Tibial artery (tissue), 4 donors: ENCODE measurements around the gene TTC4.

ENCODE experiments used
- DNase-seq, 2 donors: peaks; one replicate each; pipeline ENCODE4 v3.0.0-alpha.2; 2019
- H3K27ac ChIP-seq, 2 donors: fragments of 200-600 bp; sonication (generic) in 1 of 2; 1 replicate in 1 of 2; 2 replicates in 1 of 2; pipeline ENCODE4 v1.5.1; 2018 to 2019; ENCODE audit warnings: mild to moderate bottlenecking in 1 of 2
- H3K27me3 ChIP-seq, 2 donors: fragments of 200-600 bp; sonication (generic) in 1 of 2; one replicate each; pipeline versions ENCODE4 v1.5.1 to v1.6.0; 2016 to 2019
- H3K36me3 ChIP-seq, 3 donors: fragments of 200-600 bp; sonication (generic) in 2 of 3; one replicate each; pipeline ENCODE4 v1.5.1; 2016 to 2019; ENCODE audit warnings: mild to moderate bottlenecking in 2 of 3
- H3K4me1 ChIP-seq, 4 donors: fragments of 200-600 bp; sonication (generic) in 2 of 4; 1 replicate in 3 of 4; 2 replicates in 1 of 4; pipeline ENCODE4 v1.5.1; 2016 to 2019
- H3K4me3 ChIP-seq, 2 donors: fragments of 200-600 bp; sonication (generic) in 1 of 2; 1 replicate in 1 of 2; 2 replicates in 1 of 2; pipeline ENCODE4 v1.5.1; 2018 to 2019; ENCODE audit warnings: mild to moderate bottlenecking in 2 of 2
- H3K9me3 ChIP-seq, 3 donors: fragments of 200-600 bp; sonication (generic) in 1 of 3; one replicate each; pipeline ENCODE4 v1.5.1; 2016 to 2019
- intact Hi-C: fragments of 100-400 bp; cut with DNase I; formaldehyde crosslinking; loops from one replicate; pipeline ENCODE4 v1.15.0; 2023; ENCODE audit warnings: low total_unique reads
- TF ChIP-seq, protein P1 (sequence below), 2 experiments: fragments of 200-600 bp in 1 of 2; fragments of 450-650 bp in 1 of 2; IDR thresholded peaks; one replicate each; pipeline ENCODE4 v1.5.1; 2017 to 2019; ENCODE audit warnings: antibody characterized with exemption in 2 of 2, mild to moderate bottlenecking in 1 of 2, moderate library complexity in 1 of 2

Gene TTC4

DNA sequence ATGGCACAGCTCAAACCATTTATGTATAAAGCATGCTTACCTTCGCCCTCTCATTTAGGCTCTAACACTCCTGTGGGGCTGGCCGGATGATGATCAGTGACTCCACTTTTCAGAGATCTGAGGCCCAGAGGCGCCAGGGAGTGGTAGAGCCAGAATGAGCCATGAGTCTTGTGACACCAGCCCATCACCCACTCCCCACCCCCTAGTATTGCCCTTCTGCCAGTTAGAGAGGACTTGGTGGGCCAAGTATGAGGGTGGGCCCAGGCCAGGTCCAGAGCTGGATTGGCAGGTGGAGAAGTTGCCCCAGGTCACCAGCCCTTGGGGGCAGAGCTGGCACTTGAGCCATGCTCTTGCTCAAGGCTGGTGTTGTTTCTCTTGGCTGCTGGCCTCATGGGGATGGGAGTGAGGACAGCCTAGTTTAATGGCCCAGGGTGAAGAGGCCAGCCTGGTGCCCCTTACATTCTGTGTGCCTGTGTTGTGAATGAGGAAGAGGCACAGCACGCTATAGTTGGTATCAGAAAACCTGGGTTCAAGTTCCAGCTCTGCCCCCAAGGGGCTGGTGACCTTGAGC is 30.2 kb upstream of the TTC4 start:
- intact Hi-C loops = no loop called here
- no peaks in the 10 kb centered on the region for H3K4me1 ChIP-seq
- H3K4me3 ChIP-seq = no peak overlapping the region
- TF ChIP-seq, protein P1, sequence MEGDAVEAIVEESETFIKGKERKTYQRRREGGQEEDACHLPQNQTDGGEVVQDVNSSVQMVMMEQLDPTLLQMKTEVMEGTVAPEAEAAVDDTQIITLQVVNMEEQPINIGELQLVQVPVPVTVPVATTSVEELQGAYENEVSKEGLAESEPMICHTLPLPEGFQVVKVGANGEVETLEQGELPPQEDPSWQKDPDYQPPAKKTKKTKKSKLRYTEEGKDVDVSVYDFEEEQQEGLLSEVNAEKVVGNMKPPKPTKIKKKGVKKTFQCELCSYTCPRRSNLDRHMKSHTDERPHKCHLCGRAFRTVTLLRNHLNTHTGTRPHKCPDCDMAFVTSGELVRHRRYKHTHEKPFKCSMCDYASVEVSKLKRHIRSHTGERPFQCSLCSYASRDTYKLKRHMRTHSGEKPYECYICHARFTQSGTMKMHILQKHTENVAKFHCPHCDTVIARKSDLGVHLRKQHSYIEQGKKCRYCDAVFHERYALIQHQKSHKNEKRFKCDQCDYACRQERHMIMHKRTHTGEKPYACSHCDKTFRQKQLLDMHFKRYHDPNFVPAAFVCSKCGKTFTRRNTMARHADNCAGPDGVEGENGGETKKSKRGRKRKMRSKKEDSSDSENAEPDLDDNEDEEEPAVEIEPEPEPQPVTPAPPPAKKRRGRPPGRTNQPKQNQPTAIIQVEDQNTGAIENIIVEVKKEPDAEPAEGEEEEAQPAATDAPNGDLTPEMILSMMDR (IDR thresholded peaks at IDR 0.05) = no peak
- peaks cover 0 to 22% (median 3%) of the 10 kb centered on the region in 3 donors for H3K36me3 ChIP-seq
- H3K9me3 ChIP-seq = no peaks in the 10 kb centered on the region
- H3K27ac ChIP-seq = no peak overlapping the region
- no peaks in the 10 kb centered on the region for H3K27me3 ChIP-seq
- no peak for DNase-seq

GRCh38 chr1:54686155-54686554 is 29.5 kb upstream of the TTC4 start:
- TF ChIP-seq, protein P1 (IDR thresholded peaks at IDR 0.05) = no peak
- Histone ChIP-seq H3K9me3 (no peaks in the 10 kb centered on the region), H3K36me3 (peaks cover 0 to 22% (median 3%) of the 10 kb centered on the region in 3 donors), H3K4me1 (no peaks in the 10 kb centered on the region), H3K27me3 (no peaks in the 10 kb centered on the region), H3K27ac (no peak overlapping the region), H3K4me3 (no peak overlapping the region)
- intact Hi-C loops = no loop called here
- no peak for DNase-seq

DNA sequence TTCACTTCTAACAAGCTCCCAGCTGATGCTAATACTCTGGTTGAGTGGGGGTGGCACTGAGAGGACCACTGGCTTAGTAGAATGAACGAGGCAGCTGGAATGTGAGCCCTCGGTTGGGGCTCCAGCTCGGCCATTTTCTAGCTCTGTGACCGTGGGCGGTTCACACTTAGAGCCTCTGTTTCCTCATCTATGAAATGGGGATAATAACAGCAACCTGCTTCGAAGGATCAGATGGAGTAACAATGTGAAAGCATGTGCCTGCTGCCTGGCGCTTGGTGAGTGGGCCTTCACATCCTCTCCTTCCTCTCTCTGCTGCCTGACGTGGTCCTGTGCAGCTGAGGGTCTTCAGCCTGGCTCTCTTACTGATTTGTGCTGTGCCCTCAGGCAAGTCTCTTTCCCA is 20.9 kb upstream of the TTC4 start:
- intact Hi-C loops = no loop called here
- no peaks in the 10 kb centered on the region for H3K27me3 ChIP-seq
- no peaks in the 10 kb centered on the region for H3K4me1 ChIP-seq
- H3K9me3 ChIP-seq = no peaks in the 10 kb centered on the region
- TF ChIP-seq, protein P1 (IDR thresholded peaks at IDR 0.05) = no peak
- no peak overlapping the region for H3K27ac ChIP-seq
- H3K36me3 ChIP-seq = peaks cover 8 to 35% (median 8%) of the 10 kb centered on the region in 3 donors
- H3K4me3 ChIP-seq = no peak overlapping the region
- no peak for DNase-seq

DNA sequence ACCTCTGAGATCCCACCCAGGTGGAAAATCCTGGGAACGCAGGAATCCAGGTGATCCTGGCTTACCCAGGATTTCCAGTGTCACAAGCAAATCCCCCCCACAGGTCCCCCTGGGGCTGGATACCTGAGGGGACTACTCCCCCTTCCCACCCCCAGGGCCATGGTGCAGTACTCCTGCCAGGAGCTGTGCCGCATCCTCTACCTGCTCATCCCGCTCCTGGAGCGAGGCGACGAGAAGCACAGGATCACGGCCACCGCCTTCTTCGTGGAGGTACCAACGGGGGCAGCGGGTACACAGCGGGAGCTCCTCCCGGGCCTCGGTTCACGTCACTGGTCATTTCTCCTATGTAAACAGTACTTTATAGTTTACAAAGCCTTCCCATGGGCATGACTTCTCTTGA is 20.4 kb upstream of the TTC4 start:
- no peak overlapping the region for H3K27ac ChIP-seq
- no peaks in the 10 kb centered on the region for H3K4me1 ChIP-seq
- TF ChIP-seq, protein P1 (IDR thresholded peaks at IDR 0.05) = no peak
- intact Hi-C loops = no loop called here
- H3K4me3 ChIP-seq = no peak overlapping the region
- H3K36me3 ChIP-seq = peaks cover 8 to 39% (median 8%) of the 10 kb centered on the region in 3 donors
- H3K27me3 ChIP-seq = no peaks in the 10 kb centered on the region
- DNase-seq = no peak
- H3K9me3 ChIP-seq = no peaks in the 10 kb centered on the region

GRCh38 chr1:54695764-54696163 is 19.9 kb upstream of the TTC4 start:
- TF ChIP-seq, protein P1 (IDR thresholded peaks at IDR 0.05) = no peak
- Histone ChIP-seq H3K4me1 (no peaks in the 10 kb centered on the region), H3K9me3 (no peaks in the 10 kb centered on the region)

DNA sequence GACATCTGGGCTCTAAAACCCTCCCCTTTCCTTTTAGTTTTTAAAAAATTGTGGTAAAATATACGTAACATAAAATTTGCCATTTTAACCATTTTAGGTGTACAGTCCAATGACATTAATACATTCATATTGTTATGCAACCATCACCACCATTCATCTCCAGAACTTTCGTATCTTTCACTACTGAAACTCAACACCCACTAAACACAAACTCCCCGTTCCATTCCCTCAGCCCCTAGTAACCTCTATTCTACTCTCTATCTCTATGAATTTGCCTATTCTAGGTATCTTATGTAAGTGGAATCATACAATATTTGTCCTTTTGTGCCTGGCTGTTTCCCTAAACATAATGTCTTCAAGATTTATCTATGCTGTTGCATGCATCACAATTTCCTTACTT is 19.4 kb upstream of the TTC4 start:
- H3K27me3 ChIP-seq = no peaks in the 10 kb centered on the region
- H3K4me3 ChIP-seq = no peak overlapping the region
- no peaks in the 10 kb centered on the region for H3K4me1 ChIP-seq
- no peak overlapping the region for H3K27ac ChIP-seq
- intact Hi-C loops = no loop called here
- DNase-seq = no peak
- peaks cover 8 to 50% (median 8%) of the 10 kb centered on the region in 3 donors for H3K36me3 ChIP-seq
- TF ChIP-seq, protein P1 (IDR thresholded peaks at IDR 0.05) = no peak
- no peaks in the 10 kb centered on the region for H3K9me3 ChIP-seq

More at GRCh38 chr1:54695764-54696163, 19.9 kb upstream of the TTC4 start:
- H3K36me3 ChIP-seq = peaks cover 8 to 45% (median 8%) of the 10 kb centered on the region in 3 donors
- intact Hi-C loops = no loop called here
- no peaks in the 10 kb centered on the region for H3K27me3 ChIP-seq
- H3K4me3 ChIP-seq = no peak overlapping the region
- DNase-seq = no peak
- H3K27ac ChIP-seq = no peak overlapping the region
